ENCODE data around the gene IP6K1. TPM values are rescaled to one million over a fixed set of nuclear protein-coding genes. Genes with fewer than 3 reads are reported as not detected.

The IP6K1 gene
- total RNA-seq, 1 experiment from 2014 or later = 30.6 TPM

DNA sequence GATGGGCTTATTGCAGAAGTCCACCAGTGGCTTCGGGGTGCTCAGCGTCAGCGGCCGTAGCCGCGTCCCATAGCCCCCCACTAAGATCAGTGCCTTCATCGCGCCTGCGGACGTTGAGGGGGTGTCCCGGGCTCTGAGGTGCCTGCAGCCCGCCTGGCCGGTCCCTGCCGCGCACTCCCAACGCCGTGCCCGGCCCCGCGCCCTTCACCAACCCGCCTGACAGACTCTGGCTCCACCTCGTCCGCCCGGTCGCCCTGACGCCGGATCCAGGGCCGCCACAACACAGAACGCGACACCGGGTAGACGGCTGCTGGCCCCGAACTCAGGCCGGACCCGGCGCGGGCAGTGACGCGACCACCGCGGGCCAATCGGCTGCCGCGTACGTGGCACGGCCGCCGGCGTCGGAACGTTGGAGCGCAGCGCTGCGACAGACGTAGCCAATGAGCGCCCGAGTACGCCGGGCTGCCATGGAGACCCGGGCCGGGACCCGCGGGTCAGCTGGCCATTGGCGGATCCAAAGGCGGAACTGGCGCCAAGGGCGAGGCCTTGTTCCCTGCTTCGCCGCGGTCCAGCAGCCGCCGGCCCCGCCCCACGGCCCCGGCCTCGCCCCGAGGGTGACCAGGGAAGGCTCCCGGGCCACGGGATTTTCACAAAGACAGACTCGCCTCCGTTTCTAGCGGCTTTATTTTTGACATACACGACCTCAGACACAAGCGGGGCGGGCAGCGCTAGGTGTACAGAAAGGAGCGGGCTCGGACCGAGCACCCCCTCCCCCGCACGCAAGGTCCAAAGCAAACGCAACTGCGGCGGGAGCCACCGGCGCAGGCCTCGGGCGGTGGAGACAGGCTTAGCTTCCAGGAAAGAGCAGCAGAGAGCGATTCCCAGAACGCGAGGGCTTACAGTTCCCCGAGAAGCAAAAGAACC is 62.5 kb downstream of the IP6K1 start, which contains the start of gene GMPPB (continued):
- TF ChIP-seq, protein P1, sequence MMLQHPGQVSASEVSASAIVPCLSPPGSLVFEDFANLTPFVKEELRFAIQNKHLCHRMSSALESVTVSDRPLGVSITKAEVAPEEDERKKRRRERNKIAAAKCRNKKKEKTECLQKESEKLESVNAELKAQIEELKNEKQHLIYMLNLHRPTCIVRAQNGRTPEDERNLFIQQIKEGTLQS (IDR thresholded peaks at IDR 0.05) = no peak
- peak; percentile 39 for TF ChIP-seq POLR2A (IDR thresholded peaks at IDR 0.05; ENCODE audit: borderline replicate concordance, extremely low read depth, insufficient read depth, insufficient read length)

DNA sequence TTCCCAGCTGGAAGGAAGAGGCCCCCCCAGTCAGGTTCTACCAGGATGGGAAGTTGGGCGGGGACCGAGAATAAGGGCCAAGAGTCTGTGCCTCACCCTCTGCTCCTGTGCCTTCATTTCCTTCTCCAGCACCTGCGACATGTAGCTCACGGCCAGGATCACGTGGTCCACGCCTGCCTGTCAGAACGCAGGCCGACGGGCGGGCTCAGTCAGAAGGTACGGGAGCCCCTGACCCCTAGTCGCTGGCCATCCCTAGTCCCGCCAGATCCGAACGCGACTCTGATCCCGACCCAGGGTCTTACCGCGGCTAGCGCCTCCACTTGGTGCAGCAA is 63.1 kb downstream of the IP6K1 start:
- CTCF ChIA-PET = interaction anchor here (1.0 kb wide), 1 partner anchor 79 kb away, joined by 3 read pairs; the partner anchor contains the start of gene INKA1
- peak; percentile 16 for DNase-seq (ENCODE audit: low read depth, low spot score)

DNA sequence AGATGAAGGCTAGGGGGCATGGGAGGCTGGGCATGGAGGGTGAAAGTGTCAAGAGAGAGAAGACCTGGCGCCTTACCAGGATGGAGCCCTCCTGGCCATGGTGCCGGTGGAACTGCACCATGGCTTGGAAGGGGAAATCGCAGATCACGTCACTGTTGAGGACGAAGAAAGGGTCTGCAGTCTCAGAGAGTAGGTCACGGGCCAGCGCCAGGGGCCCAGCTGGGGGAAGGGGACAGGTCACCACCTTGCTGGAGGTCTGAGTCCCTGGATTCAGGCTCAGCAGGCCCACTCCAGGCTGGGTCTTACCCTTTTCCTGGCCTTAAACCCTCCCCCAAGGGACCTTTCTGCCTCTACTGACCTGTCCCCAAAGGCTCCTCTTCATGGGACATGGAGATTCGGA is 63.4 kb downstream of the IP6K1 start:
- ChIA-PET RAD21 (ENCODE audit: low non-redundant PET in 1 of 2, low total read pairs in 2 of 2, uncharacterized antibody in 2 of 2, unreplicated experiment in 2 of 2) (interaction anchor here in 1 of 2 experiments (0.7 kb wide), 1 partner anchor 140 kb away, joined by 3 read pairs; no protein-coding TSS in a partner anchor), POLR2A (interaction anchor here (0.6 kb wide), 1 partner anchor 183 kb away, joined by 3 read pairs; no protein-coding TSS in a partner anchor), CTCF (no interaction called here)
- H3K4me1 ChIP-seq (ENCODE audit: control insufficient read depth in 1 of 2, insufficient read depth in 2 of 2, low read length in 2 of 2) = peaks cover 13 to 37% of the 10 kb centered on the region in 2 experiments; a peak in 3 of 4 replicates
- peaks cover 4 to 27% of the 10 kb centered on the region in 2 experiments; a peak in 2 of 4 replicates for H3K36me3 ChIP-seq (ENCODE audit: control insufficient read depth in 1 of 2, insufficient read depth in 2 of 2, low read length in 2 of 2)
- H3K9me2 ChIP-seq (ENCODE audit: insufficient read depth) = no peaks in the 10 kb centered on the region
- peak overlapping the region; percentile 92 for H3K4me2 ChIP-seq (ENCODE audit: low read length)
- peaks cover 18% of the 10 kb centered on the region for H3K79me2 ChIP-seq (ENCODE audit: insufficient read depth, low read length)
- H4K20me1 ChIP-seq (ENCODE audit: insufficient read depth) = no peaks in the 10 kb centered on the region
- DNase-seq (ENCODE audit: low read depth, low spot score) (no peak), ATAC-seq (no peak)
- BruUV-seq (replicated peaks) = no TSS peak
- peak overlapping the region; percentile 99 for H3K9ac ChIP-seq (ENCODE audit: low read length)
- no peak overlapping the region for H2AFZ ChIP-seq (ENCODE audit: low read depth, low read length, poor library complexity, severe bottlenecking)
- H3K27ac ChIP-seq (ENCODE audit: low read depth, low read length) = peak overlapping the region; percentile 92
- no peaks in the 10 kb centered on the region for H3K27me3 ChIP-seq (ENCODE audit: insufficient read depth, low read length)
- intact Hi-C loops (cut with micrococcal nuclease) = loop anchor here (5.0 kb wide), 1 partner anchor 114 kb away; no protein-coding TSS in a partner anchor
- peak overlapping the region; percentile 95 for H3K4me3 ChIP-seq (replicated peaks in 1 of 2; ENCODE audit: low read depth in 1 of 2, low read length in 2 of 2)
- H3K9me3 ChIP-seq (ENCODE audit: control insufficient read depth in 1 of 2, insufficient read depth in 1 of 2, low read depth in 1 of 2, low read length in 2 of 2) = no peaks in the 10 kb centered on the region
- TF ChIP-seq POLR2A (IDR thresholded peaks at IDR 0.05; ENCODE audit: borderline replicate concordance, extremely low read depth, insufficient read depth, insufficient read length) = no peak
- no peak for TF ChIP-seq ZNF274 (IDR thresholded peaks at IDR 0.05; ENCODE audit: low read depth, low read length)
- TF ChIP-seq, protein P2, sequence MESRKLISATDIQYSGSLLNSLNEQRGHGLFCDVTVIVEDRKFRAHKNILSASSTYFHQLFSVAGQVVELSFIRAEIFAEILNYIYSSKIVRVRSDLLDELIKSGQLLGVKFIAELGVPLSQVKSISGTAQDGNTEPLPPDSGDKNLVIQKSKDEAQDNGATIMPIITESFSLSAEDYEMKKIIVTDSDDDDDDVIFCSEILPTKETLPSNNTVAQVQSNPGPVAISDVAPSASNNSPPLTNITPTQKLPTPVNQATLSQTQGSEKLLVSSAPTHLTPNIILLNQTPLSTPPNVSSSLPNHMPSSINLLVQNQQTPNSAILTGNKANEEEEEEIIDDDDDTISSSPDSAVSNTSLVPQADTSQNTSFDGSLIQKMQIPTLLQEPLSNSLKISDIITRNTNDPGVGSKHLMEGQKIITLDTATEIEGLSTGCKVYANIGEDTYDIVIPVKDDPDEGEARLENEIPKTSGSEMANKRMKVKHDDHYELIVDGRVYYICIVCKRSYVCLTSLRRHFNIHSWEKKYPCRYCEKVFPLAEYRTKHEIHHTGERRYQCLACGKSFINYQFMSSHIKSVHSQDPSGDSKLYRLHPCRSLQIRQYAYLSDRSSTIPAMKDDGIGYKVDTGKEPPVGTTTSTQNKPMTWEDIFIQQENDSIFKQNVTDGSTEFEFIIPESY (IDR thresholded peaks at IDR 0.05; ENCODE audit: extremely low read depth, insufficient replicate concordance, low read length) = no peak
- no peak for TF ChIP-seq EGR1 (IDR thresholded peaks at IDR 0.05; ENCODE audit: low read depth)
- no peak for TF ChIP-seq CBX3 (IDR thresholded peaks at IDR 0.05; ENCODE audit: low read depth)
- TF ChIP-seq POLR2AphosphoS5 (IDR thresholded peaks at IDR 0.05; ENCODE audit: low read depth, low read length) = no peak
- TF ChIP-seq, protein P3, sequence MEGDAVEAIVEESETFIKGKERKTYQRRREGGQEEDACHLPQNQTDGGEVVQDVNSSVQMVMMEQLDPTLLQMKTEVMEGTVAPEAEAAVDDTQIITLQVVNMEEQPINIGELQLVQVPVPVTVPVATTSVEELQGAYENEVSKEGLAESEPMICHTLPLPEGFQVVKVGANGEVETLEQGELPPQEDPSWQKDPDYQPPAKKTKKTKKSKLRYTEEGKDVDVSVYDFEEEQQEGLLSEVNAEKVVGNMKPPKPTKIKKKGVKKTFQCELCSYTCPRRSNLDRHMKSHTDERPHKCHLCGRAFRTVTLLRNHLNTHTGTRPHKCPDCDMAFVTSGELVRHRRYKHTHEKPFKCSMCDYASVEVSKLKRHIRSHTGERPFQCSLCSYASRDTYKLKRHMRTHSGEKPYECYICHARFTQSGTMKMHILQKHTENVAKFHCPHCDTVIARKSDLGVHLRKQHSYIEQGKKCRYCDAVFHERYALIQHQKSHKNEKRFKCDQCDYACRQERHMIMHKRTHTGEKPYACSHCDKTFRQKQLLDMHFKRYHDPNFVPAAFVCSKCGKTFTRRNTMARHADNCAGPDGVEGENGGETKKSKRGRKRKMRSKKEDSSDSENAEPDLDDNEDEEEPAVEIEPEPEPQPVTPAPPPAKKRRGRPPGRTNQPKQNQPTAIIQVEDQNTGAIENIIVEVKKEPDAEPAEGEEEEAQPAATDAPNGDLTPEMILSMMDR (IDR thresholded peaks at IDR 0.05 in 2 of 3, conservative IDR thresholded peaks at IDR 0.05 in 1 of 3; ENCODE audit: borderline replicate concordance in 1 of 3, insufficient read depth in 1 of 3, low read depth in 2 of 3, low read length in 2 of 3) = no peak
- TF ChIP-seq SRF (IDR thresholded peaks at IDR 0.05; ENCODE audit: low read depth) = no peak

More for the DNA sequence above, 63.1 kb downstream of the IP6K1 start:
- Histone ChIP-seq H3K4me3 (replicated peaks in 1 of 2; ENCODE audit: low read depth in 1 of 2, low read length in 2 of 2) (peak overlapping the region; percentile 95), H3K4me2 (ENCODE audit: low read length) (peak overlapping the region; percentile 92), H3K9me2 (ENCODE audit: insufficient read depth) (no peaks in the 10 kb centered on the region), H4K20me1 (ENCODE audit: insufficient read depth) (no peaks in the 10 kb centered on the region), H3K9me3 (ENCODE audit: control insufficient read depth in 1 of 2, insufficient read depth in 1 of 2, low read depth in 1 of 2, low read length in 2 of 2) (no peaks in the 10 kb centered on the region), H3K36me3 (ENCODE audit: control insufficient read depth in 1 of 2, insufficient read depth in 2 of 2, low read length in 2 of 2) (peaks cover 5 to 27% of the 10 kb centered on the region in 2 experiments; a peak in 3 of 4 replicates), H2AFZ (ENCODE audit: low read depth, low read length, poor library complexity, severe bottlenecking) (no peak overlapping the region), H3K79me2 (ENCODE audit: insufficient read depth, low read length) (peaks cover 18% of the 10 kb centered on the region), H3K9ac (ENCODE audit: low read length) (peak overlapping the region; percentile 99), H3K27ac (ENCODE audit: low read depth, low read length) (peak overlapping the region; percentile 92), H3K27me3 (ENCODE audit: insufficient read depth, low read length) (no peaks in the 10 kb centered on the region), H3K4me1 (ENCODE audit: control insufficient read depth in 1 of 2, insufficient read depth in 2 of 2, low read length in 2 of 2) (peaks cover 13 to 37% of the 10 kb centered on the region in 2 experiments; a peak in 3 of 4 replicates)
- TF ChIP-seq EZH2 (IDR thresholded peaks at IDR 0.05) (no peak), CEBPB (IDR thresholded peaks at IDR 0.05; ENCODE audit: low read depth) (no peak)
- ChIA-PET RAD21 (ENCODE audit: low non-redundant PET in 1 of 2, low total read pairs in 2 of 2, uncharacterized antibody in 2 of 2, unreplicated experiment in 2 of 2) (interaction anchor here in 1 of 2 experiments (0.7 kb wide), 1 partner anchor 140 kb away, joined by 3 read pairs; no protein-coding TSS in a partner anchor), POLR2A (interaction anchor here (0.6 kb wide), 1 partner anchor 184 kb away, joined by 3 read pairs; no protein-coding TSS in a partner anchor)
- no TSS peak for BruUV-seq (replicated peaks)
- intact Hi-C loops (cut with micrococcal nuclease) = loop anchor here (5.0 kb wide), 1 partner anchor 114 kb away; no protein-coding TSS in a partner anchor
- ATAC-seq = peak; percentile 25
